Measurements from ENCODE around the gene COG5. TPM values are rescaled to one million over a fixed set of nuclear protein-coding genes. Genes with fewer than 3 reads are reported as not detected.
A peak's percentile ranks its signal among the peaks of the same experiment; 100 is the strongest.

The COG5 gene
- total RNA-seq (10 to 100 TPM; 62.1 to 64.6 TPM), polyA plus RNA-seq (10 to 100 TPM; 24.3 to 30.9 (median 29.6) TPM), total RNA-seq (56.6 to 112 (median 74.8) reads per million in 6 experiments)

GRCh38 chr7:107563775-107564552, at the start of gene COG5, which contains the start of gene DUS4L:
Gene COG5, minus strand, starts transcription at chr7:107563920. Its CDS starts 24 bp downstream, at chr7:107563896.
Gene DUS4L, plus strand, starts transcription at chr7:107563971. Its CDS starts 3,100 bp downstream, at chr7:107567071.
- no peaks in the 10 kb centered on the region for H3K27me3 Mint-ChIP-seq
- peak; percentile 79 to 90 (median 83) for DNase-seq
- H3K4me1 Mint-ChIP-seq: peaks cover 40 to 62% (median 59%) of the 10 kb centered on the region in 4 donors
- H3K27ac Mint-ChIP-seq: peak within 1 kb of the TSS; percentile 92 to 98 (median 96)
- H3K4me3 Mint-ChIP-seq: peak within 1 kb of the TSS; percentile 85 to 95 (median 90)
- ATAC-seq: peak; percentile 84 to 85
- peaks cover 0 to 10% (median 4%) of the 10 kb centered on the region in 3 donors for H3K36me3 Mint-ChIP-seq
- H3K9me3 Mint-ChIP-seq: no peaks in the 10 kb centered on the region
- POLR2A ChIA-PET: interaction anchor here (0.6 to 3.2 kb wide), 11 partner anchors 13 to 441 kb away, joined by 3 to 21 read pairs (median 7); partner anchors contain the start of genes BCAP29, CBLL1 and HBP1

GRCh38 chr7:107613439-107613838, 49.7 kb upstream of the COG5 start:
- no peak overlapping the region for H3K27ac Mint-ChIP-seq
- ATAC-seq (no peak), DNase-seq (no peak)
- H3K27me3 Mint-ChIP-seq: no peaks in the 10 kb centered on the region
- H3K4me1 Mint-ChIP-seq: no peaks in the 10 kb centered on the region
- H3K9me3 Mint-ChIP-seq: no peaks in the 10 kb centered on the region
- peaks cover 0 to 41% (median 28%) of the 10 kb centered on the region in 3 donors for H3K36me3 Mint-ChIP-seq
- POLR2A ChIA-PET: no interaction called here
- H3K4me3 Mint-ChIP-seq: no peak overlapping the region

GRCh38 chr7:107610323-107610722, 46.6 kb upstream of the COG5 start:
- Mint-ChIP-seq H3K36me3 (peaks cover 0 to 28% (median 24%) of the 10 kb centered on the region in 3 donors), H3K4me3 (no peak overlapping the region), H3K27ac (no peak overlapping the region), H3K27me3 (no peaks in the 10 kb centered on the region), H3K9me3 (no peaks in the 10 kb centered on the region), H3K4me1 (no peaks in the 10 kb centered on the region)
- POLR2A ChIA-PET: no interaction called here
- DNase-seq (no peak), ATAC-seq (no peak)

GRCh38 chr7:107609811-107610261, 46.1 kb upstream of the COG5 start:
- POLR2A ChIA-PET: no interaction called here
- Mint-ChIP-seq H3K9me3 (no peaks in the 10 kb centered on the region), H3K27ac (no peak overlapping the region), H3K36me3 (peaks cover 0 to 24% (median 20%) of the 10 kb centered on the region in 3 donors), H3K27me3 (no peaks in the 10 kb centered on the region), H3K4me1 (no peaks in the 10 kb centered on the region), H3K4me3 (no peak overlapping the region)
- ATAC-seq: no peak
- no peak for DNase-seq

GRCh38 chr7:107606303-107606702, 42.6 kb upstream of the COG5 start:
- Mint-ChIP-seq H3K27ac (peak overlapping the region in 1 of 10 donors; percentile 19), H3K36me3 (peaks cover 0 to 23% (median 12%) of the 10 kb centered on the region in 3 donors), H3K27me3 (no peaks in the 10 kb centered on the region), H3K4me3 (no peak overlapping the region), H3K4me1 (no peaks in the 10 kb centered on the region), H3K9me3 (no peaks in the 10 kb centered on the region)
- POLR2A ChIA-PET: no interaction called here
- ATAC-seq: no peak
- no peak for DNase-seq

GRCh38 chr7:107605218-107605815, 41.6 kb upstream of the COG5 start:
- no peaks in the 10 kb centered on the region for H3K4me1 Mint-ChIP-seq
- DNase-seq: no peak
- ATAC-seq: no peak
- H3K36me3 Mint-ChIP-seq: peaks cover 0 to 32% (median 16%) of the 10 kb centered on the region in 3 donors
- POLR2A ChIA-PET: no interaction called here
- no peaks in the 10 kb centered on the region for H3K9me3 Mint-ChIP-seq
- no peak overlapping the region for H3K4me3 Mint-ChIP-seq
- no peak overlapping the region for H3K27ac Mint-ChIP-seq
- H3K27me3 Mint-ChIP-seq: no peaks in the 10 kb centered on the region

- no peaks in the 10 kb centered on the region for H3K9me3 Mint-ChIP-seq
- no peak for ATAC-seq
- POLR2A ChIA-PET: no interaction called here
- no peaks in the 10 kb centered on the region for H3K4me1 Mint-ChIP-seq
- H3K4me3 Mint-ChIP-seq: no peak overlapping the region
- peaks cover 0 to 38% (median 9%) of the 10 kb centered on the region in 3 donors for H3K36me3 Mint-ChIP-seq
- DNase-seq: no peak
- H3K27ac Mint-ChIP-seq: no peak overlapping the region
- no peaks in the 10 kb centered on the region for H3K27me3 Mint-ChIP-seq
Measured at GRCh38 chr7:107600816-107601215, 37.1 kb upstream of the COG5 start.

GRCh38 chr7:107599262-107599661, 35.5 kb upstream of the COG5 start:
- peaks cover 0 to 53% (median 15%) of the 10 kb centered on the region in 3 donors for H3K36me3 Mint-ChIP-seq
- no peak overlapping the region for H3K27ac Mint-ChIP-seq
- DNase-seq: no peak
- H3K27me3 Mint-ChIP-seq: no peaks in the 10 kb centered on the region
- no peaks in the 10 kb centered on the region for H3K9me3 Mint-ChIP-seq
- H3K4me3 Mint-ChIP-seq: no peak overlapping the region
- ATAC-seq: no peak
- POLR2A ChIA-PET: no interaction called here
- no peaks in the 10 kb centered on the region for H3K4me1 Mint-ChIP-seq

GRCh38 chr7:107597953-107598352, 34.2 kb upstream of the COG5 start:
- POLR2A ChIA-PET: no interaction called here
- Mint-ChIP-seq H3K27me3 (no peaks in the 10 kb centered on the region), H3K4me1 (no peaks in the 10 kb centered on the region)

GRCh38 chr7:107597582-107597916, 33.8 kb upstream of the COG5 start:
- no peak overlapping the region for H3K27ac Mint-ChIP-seq
- DNase-seq: no peak
- no peaks in the 10 kb centered on the region for H3K27me3 Mint-ChIP-seq
- H3K36me3 Mint-ChIP-seq: peaks cover 0 to 48% (median 16%) of the 10 kb centered on the region in 3 donors
- H3K4me3 Mint-ChIP-seq: no peak overlapping the region
- H3K4me1 Mint-ChIP-seq: no peaks in the 10 kb centered on the region
- ATAC-seq: no peak
- no peaks in the 10 kb centered on the region for H3K9me3 Mint-ChIP-seq
- POLR2A ChIA-PET: no interaction called here

More at GRCh38 chr7:107597953-107598352, 34.2 kb upstream of the COG5 start:
- H3K9me3 Mint-ChIP-seq: no peaks in the 10 kb centered on the region
- H3K4me3 Mint-ChIP-seq: no peak overlapping the region
- DNase-seq: no peak
- H3K36me3 Mint-ChIP-seq: peaks cover 0 to 49% (median 17%) of the 10 kb centered on the region in 3 donors
- no peak for ATAC-seq
- no peak overlapping the region for H3K27ac Mint-ChIP-seq

- peak overlapping the region in 1 of 10 donors; percentile 67 for H3K27ac Mint-ChIP-seq
- H3K4me3 Mint-ChIP-seq: no peak overlapping the region
- no peaks in the 10 kb centered on the region for H3K27me3 Mint-ChIP-seq
- no peaks in the 10 kb centered on the region for H3K9me3 Mint-ChIP-seq
- H3K4me1 Mint-ChIP-seq: no peaks in the 10 kb centered on the region
- DNase-seq (no peak), ATAC-seq (no peak)
- POLR2A ChIA-PET: no interaction called here
- H3K36me3 Mint-ChIP-seq: peaks cover 0 to 48% (median 15%) of the 10 kb centered on the region in 3 donors
Measured at GRCh38 chr7:107596881-107597581, 33.3 kb upstream of the COG5 start.

GRCh38 chr7:107594961-107595737, 31.4 kb upstream of the COG5 start:
- ATAC-seq: no peak

More at GRCh38 chr7:107594961-107595737, 31.4 kb upstream of the COG5 start:
- DNase-seq: no peak
- H3K27me3 Mint-ChIP-seq: no peaks in the 10 kb centered on the region
- POLR2A ChIA-PET: no interaction called here
- peaks cover 0 to 33% (median 12%) of the 10 kb centered on the region in 3 donors for H3K36me3 Mint-ChIP-seq
- no peaks in the 10 kb centered on the region for H3K9me3 Mint-ChIP-seq
- H3K27ac Mint-ChIP-seq: no peak overlapping the region
- no peak overlapping the region for H3K4me3 Mint-ChIP-seq
- H3K4me1 Mint-ChIP-seq: no peaks in the 10 kb centered on the region
